MCF 10A (cell line): Measurements from ENCODE around the gene SDR42E2. TPM values are rescaled to one million over a fixed set of nuclear protein-coding genes. Genes with fewer than 3 reads are reported as not detected.

Source experiments
- BruUV-seq: library from RNA; stranded (reverse); fragments of 400-500 nt; replicated peaks from 2 replicates; lab custom pipeline; 2021; lab: Mats Ljungman, UMichigan
- CTCF ChIA-PET: fragments of 300-600 bp; sonication (Branson Sonifier 250); formaldehyde crosslinking; extraction: SDS; loops from one replicate; lab custom pipeline; 2021; ENCODE audit warnings: antibody characterized with exemption, inconsistent platforms; lab: Yijun Ruan, JAX
- POLR2A ChIA-PET: fragments of 300-600, 350-650 bp; sonication (Branson Sonifier 250); formaldehyde crosslinking; extraction: SDS; loops from one replicate; lab custom pipeline; 2020; ENCODE audit warnings: antibody characterized with exemption, inconsistent platforms; lab: Yijun Ruan, JAX
- DNase-seq: peaks from one replicate; pipeline ENCODE4 v3.0.0-alpha.2; 2018; ENCODE audit not compliant: unreplicated experiment
- H3K27ac Mint-ChIP-seq: one replicate; pipeline ENCODE4 v1.8.0; 2022; ENCODE audit warnings: mild to moderate bottlenecking, low read depth, mixed read lengths; ENCODE audit not compliant: unreplicated experiment
- H3K27me3 Mint-ChIP-seq: one replicate; pipeline ENCODE4 v1.8.0; 2022; ENCODE audit warnings: mixed read lengths; ENCODE audit not compliant: insufficient read depth, unreplicated experiment
- H3K36me3 Mint-ChIP-seq: one replicate; pipeline ENCODE4 v1.8.0; 2022; ENCODE audit warnings: mild to moderate bottlenecking, moderate library complexity, mixed read lengths; ENCODE audit not compliant: insufficient read depth, unreplicated experiment
- H3K4me1 Mint-ChIP-seq: one replicate; pipeline ENCODE4 v1.8.0; 2022; ENCODE audit warnings: mixed read lengths; ENCODE audit not compliant: insufficient read depth, unreplicated experiment
- H3K4me3 Mint-ChIP-seq: one replicate; pipeline ENCODE4 v1.8.0; 2022; ENCODE audit warnings: mild to moderate bottlenecking, moderate library complexity, mixed read lengths; ENCODE audit not compliant: unreplicated experiment
- H3K9me3 Mint-ChIP-seq: one replicate; pipeline ENCODE4 v1.8.0; 2022; ENCODE audit warnings: mixed read lengths; ENCODE audit not compliant: unreplicated experiment
- intact Hi-C: fragments of 100-400 bp; cut with micrococcal nuclease; formaldehyde crosslinking; loops from 2 replicates; pipeline ENCODE4 v1.14.1; 2022
- total RNA-seq: library from RNA; stranded (reverse); gene quantifications from 2 replicates; pipeline ENCODE4 v1.2.3, GENCODE V29; 2022
- TF ChIP-seq, protein P1 (sequence below): fragments of 200-600 bp; IDR thresholded peaks from one replicate; pipeline ENCODE4 v1.8.0; 2022; ENCODE audit warnings: antibody characterized with exemption, mild to moderate bottlenecking; ENCODE audit not compliant: unreplicated experiment

SDR42E2 gene
- total RNA-seq, 1 experiment from 2014 or later = not detected

DNA sequence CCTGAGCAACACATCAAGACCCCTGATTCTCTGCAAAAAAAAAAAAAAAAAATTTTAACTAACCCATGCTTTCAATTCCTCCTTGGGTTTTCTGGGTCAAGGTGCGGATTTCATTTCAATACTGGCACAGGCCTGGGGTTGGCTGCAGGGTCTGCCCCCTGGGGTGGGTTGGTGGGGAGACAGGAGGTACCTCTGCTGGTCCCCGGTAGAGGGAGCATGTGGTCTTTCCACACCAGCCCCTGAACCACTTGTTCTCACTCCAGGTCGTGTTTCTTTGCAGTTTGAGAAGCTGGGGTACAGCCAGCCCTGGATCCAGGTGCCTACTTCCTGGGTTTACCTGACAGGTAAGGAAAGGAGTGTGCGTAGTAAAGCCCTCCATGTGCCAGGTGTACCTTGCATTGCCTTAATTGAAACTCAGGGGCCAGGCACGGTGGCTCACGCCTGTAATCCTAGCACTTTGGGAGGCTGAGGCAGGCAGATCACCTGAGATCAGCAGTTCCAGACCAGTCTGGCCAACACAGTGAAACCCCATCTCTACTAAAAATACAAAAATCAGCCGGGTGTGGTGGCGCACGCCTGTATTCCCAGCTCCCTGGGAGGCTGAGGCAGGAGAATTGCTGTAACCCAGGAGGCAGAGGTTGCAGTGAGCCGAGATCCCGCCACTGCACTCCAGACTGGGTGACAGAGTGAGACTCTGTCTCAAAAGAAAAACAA lies 21.8 kb downstream of the SDR42E2 start:
- no peak for DNase-seq
- H3K4me1 Mint-ChIP-seq = peaks cover 10% of the 10 kb centered on the region
- ChIA-PET POLR2A (interaction anchor here (0.9 kb wide), 1 partner anchor 49 kb away, joined by 4 read pairs; no protein-coding TSS in a partner anchor), CTCF (interaction anchor here (0.7 to 1.2 kb wide), 3 partner anchors 117 to 208 kb away, joined by 3 to 5 read pairs (median 3); no protein-coding TSS in a partner anchor)
- no peak overlapping the region for H3K27ac Mint-ChIP-seq
- intact Hi-C loops = no loop called here
- no TSS peak for BruUV-seq
- TF ChIP-seq, protein P1, sequence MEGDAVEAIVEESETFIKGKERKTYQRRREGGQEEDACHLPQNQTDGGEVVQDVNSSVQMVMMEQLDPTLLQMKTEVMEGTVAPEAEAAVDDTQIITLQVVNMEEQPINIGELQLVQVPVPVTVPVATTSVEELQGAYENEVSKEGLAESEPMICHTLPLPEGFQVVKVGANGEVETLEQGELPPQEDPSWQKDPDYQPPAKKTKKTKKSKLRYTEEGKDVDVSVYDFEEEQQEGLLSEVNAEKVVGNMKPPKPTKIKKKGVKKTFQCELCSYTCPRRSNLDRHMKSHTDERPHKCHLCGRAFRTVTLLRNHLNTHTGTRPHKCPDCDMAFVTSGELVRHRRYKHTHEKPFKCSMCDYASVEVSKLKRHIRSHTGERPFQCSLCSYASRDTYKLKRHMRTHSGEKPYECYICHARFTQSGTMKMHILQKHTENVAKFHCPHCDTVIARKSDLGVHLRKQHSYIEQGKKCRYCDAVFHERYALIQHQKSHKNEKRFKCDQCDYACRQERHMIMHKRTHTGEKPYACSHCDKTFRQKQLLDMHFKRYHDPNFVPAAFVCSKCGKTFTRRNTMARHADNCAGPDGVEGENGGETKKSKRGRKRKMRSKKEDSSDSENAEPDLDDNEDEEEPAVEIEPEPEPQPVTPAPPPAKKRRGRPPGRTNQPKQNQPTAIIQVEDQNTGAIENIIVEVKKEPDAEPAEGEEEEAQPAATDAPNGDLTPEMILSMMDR = peak; percentile 17
- no peak overlapping the region for H3K4me3 Mint-ChIP-seq
- no peaks in the 10 kb centered on the region for H3K9me3 Mint-ChIP-seq
- no peaks in the 10 kb centered on the region for H3K36me3 Mint-ChIP-seq
- H3K27me3 Mint-ChIP-seq = peaks cover 19% of the 10 kb centered on the region

DNA sequence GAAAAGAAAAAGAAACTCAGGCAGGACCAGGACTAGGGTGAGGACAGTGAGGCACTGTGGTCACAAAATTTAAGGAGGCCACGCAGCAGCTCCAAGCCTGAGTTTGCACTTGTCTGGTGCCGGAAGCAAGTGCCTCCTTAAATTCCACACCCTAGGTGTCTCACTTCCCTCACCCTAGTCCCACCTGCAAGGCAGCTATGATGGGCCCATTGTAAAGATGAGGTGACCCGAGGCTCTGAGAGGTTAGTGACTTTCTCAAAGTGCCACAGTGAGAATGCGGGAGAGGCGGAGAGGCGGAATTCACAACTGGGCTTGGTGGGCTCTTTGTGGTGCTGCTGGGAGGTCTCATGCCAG lies 22.3 kb downstream of the SDR42E2 start:
- Mint-ChIP-seq H3K9me3 (no peaks in the 10 kb centered on the region), H3K4me1 (peaks cover 10% of the 10 kb centered on the region), H3K4me3 (no peak overlapping the region), H3K36me3 (no peaks in the 10 kb centered on the region), H3K27me3 (peaks cover 14% of the 10 kb centered on the region), H3K27ac (no peak overlapping the region)
- no peak for DNase-seq
- POLR2A ChIA-PET = interaction anchor here (0.9 kb wide), 1 partner anchor 48 kb away, joined by 4 read pairs; no protein-coding TSS in a partner anchor
- TF ChIP-seq, protein P1 = no peak
- BruUV-seq = no TSS peak
- intact Hi-C loops = no loop called here
- CTCF ChIA-PET = interaction anchor here (0.6 to 1.2 kb wide), 2 partner anchors 16 to 184 kb away, joined by 3 read pairs; no protein-coding TSS in a partner anchor

GRCh38 chr16:22186517-22186916 lies 24.2 kb downstream of the SDR42E2 start:
- DNase-seq = no peak
- ChIA-PET CTCF (interaction anchor here (0.5 to 3.1 kb wide), 7 partner anchors 14 to 385 kb away, joined by 3 to 20 read pairs (median 3); no protein-coding TSS in a partner anchor), POLR2A (interaction anchor here (1.6 kb wide), 1 partner anchor 87 kb away, joined by 3 read pairs; no protein-coding TSS in a partner anchor)
- H3K9me3 Mint-ChIP-seq = no peaks in the 10 kb centered on the region
- no peak overlapping the region for H3K4me3 Mint-ChIP-seq
- H3K27me3 Mint-ChIP-seq = no peaks in the 10 kb centered on the region
- peaks cover 11% of the 10 kb centered on the region for H3K4me1 Mint-ChIP-seq
- intact Hi-C loops = no loop called here
- peaks cover 6% of the 10 kb centered on the region for H3K36me3 Mint-ChIP-seq
- BruUV-seq = no TSS peak
- no peak overlapping the region for H3K27ac Mint-ChIP-seq
- TF ChIP-seq, protein P1 = no peak

GRCh38 chr16:22188267-22188594 lies 25.9 kb downstream of the SDR42E2 start:
- no TSS peak for BruUV-seq

More at GRCh38 chr16:22188267-22188594, 25.9 kb downstream of the SDR42E2 start:
- H3K4me3 Mint-ChIP-seq = no peak overlapping the region
- H3K9me3 Mint-ChIP-seq = no peaks in the 10 kb centered on the region
- H3K36me3 Mint-ChIP-seq = peaks cover 6% of the 10 kb centered on the region
- intact Hi-C loops = loop anchor here (1.0 to 2.0 kb wide), 3 partner anchors 89 to 187 kb away; partner anchors contain the start of gene PDZD9
- POLR2A ChIA-PET = interaction anchor here (0.5 to 5.7 kb wide), 15 partner anchors 8 to 1205 kb away, joined by 3 to 82 read pairs (median 8); partner anchors contain the start of genes EEF2K, MOSMO, POLR3E and UQCRC2
- TF ChIP-seq, protein P1 = no peak
- H3K27ac Mint-ChIP-seq = peak overlapping the region; percentile 35
- no peaks in the 10 kb centered on the region for H3K27me3 Mint-ChIP-seq
- DNase-seq = no peak
- CTCF ChIA-PET = interaction anchor here (0.5 to 8.7 kb wide), 55 partner anchors 9 to 1446 kb away, joined by 3 to 64 read pairs (median 5); partner anchors contain the start of genes MOSMO, PDZD9, POLR3E and UQCRC2
- H3K4me1 Mint-ChIP-seq = peaks cover 23% of the 10 kb centered on the region
